ENCODE results near the gene SMYD5.
"Not testable (repeated sequence)": the region's sequence is repeated elsewhere in the genome, so short reads cannot be mapped to it uniquely, and the experiment has no call there.

SMYD5 gene

DNA sequence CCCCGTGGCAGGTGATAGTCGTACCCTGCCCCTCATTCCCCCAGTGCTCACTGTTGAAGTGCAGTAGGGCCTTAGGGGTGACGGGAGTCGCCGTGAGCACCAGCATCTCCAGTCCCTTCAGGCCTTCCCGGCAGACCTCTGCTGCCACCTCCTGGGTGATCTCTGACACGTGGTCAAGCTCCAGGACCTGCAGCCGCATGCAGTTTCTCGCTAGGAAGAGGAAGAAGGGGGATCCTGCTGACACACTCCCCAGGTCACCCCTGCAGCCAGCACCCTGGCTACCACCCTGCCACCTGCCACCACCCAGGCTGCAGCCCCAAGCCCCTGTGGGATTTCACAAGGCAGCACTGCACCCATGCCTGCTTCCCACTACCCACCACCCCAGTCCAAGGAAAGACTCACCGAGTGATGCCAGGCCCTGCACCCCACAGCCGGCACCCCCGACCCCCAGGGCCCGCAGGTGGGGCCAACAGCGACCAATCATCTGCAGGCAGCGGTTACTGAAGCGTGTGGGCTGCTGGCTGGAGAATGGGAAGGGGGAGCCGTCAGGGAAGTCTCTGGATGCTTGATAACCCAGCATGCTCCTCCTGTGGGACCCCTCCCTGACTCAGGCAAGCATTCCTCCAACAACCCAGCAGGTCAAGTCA, 46.4 kb downstream of the SMYD5 start:
- DNase-seq (ENCODE audit: low read depth): no peak

DNA sequence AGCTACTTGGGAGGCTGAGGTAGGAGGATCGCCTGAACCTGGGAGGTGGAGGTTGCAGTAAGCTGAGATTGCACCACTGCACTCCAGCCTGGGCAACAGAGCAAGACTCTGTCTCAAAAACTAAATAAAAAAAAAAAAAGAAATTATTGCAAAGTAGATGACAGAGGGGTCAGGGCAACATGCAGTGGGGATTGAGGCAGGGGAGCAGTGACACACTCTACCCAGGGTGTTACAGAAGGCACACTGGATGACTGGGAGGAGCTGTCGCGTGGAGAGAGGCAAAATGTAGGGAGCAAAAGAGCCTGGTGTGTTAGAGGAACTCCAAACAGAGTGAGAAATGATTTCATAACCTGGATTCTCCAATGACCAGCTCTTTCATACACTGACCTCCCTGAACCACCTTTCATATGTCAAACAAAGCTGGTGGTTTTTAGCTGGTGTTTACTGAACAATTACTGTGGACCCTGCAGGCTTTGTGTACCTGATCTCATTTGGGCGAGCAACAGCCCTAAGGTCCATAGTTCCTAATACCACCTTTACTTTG, 48.1 kb downstream of the SMYD5 start:
- no peak for DNase-seq (ENCODE audit: low read depth)

DNA sequence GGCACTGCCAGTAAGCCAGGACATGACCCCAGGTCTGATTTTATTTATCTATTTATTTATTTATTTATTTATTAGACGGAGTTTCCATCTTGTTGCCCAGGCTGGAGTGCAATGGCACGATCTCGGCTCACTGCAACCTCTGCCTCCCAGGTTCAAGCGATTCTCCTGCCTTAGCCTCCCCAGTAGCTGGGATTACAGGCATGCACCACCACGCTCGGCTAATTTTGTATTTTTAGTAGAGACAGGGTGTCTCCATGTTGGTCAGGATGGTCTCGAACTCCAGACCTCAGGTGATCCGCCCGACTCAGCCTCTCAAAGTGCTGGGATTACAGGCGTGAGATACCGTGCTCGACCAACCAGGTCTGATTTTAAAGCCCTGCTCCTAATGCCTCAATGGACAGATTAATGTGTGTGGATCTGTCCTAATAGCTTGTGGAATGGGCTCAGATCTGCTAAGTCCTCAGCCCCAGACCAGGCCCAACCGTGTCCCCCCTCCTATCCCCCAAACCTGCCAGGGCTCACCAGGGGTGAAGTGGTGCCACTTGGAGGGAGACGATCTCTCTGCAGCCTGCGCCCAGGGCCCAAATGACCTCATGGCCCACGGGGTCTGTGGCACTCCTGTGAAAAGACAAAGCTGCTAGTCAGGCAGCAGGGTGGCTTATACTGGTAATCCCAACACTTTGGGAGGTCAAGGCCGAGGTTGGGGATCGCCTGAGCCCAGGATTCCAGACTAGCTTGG, 48.8 kb downstream of the SMYD5 start:
- DNase-seq (ENCODE audit: low read depth): not testable (repeated sequence)

DNA sequence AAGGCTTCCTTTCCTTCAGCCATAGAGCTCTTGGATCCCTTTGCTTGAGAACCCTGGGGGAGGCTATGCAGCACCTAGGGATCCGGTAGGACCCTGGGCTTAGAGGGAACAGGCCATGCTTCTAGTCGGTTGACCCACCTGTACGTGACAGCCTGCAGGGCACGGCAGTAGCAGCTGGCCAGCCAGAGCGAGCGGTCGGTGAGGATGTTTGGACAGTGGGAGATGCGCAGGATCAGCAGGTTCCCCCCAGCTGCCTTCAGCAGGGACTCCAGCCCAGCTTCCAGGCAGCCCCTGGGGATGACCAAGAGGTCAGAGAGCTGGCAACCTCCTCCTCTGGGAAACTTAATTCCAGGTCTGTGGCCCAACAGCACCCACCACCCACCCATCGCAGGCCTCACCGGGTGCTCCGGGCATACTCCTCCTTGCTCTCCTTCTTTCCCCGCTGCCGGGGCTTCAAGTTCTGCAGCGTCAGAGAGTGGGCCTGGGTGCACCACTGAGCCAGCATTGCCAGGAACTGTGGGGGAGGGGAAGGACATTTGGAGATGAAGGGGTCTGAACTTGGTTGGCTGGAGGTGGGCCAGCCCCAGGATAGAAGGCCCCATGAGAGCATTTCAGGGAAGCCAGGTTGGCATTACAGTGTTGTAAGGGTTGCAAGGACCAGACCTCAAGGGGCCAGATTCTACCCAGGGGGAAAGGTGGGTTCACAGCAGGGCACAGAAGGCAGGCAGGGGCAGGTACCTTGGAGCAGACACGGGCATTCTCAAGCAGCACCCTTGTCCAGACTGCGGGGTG, 49.7 kb downstream of the SMYD5 start:
- DNase-seq (ENCODE audit: low read depth): no peak

DNA sequence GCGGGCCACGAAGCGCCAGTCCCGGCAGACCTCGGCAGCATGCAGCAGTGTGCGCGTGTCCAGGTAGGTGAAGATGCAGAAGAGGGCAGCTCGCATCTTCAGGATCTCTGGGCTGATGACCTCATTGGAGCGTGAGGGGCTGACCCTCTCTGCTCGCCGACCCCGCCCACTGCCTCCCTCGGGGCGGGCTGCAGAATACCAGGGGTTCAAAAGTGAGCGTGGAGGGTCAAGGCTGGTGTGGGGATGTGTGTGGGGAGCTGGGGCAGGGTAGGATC, 50.2 kb downstream of the SMYD5 start:
- DNase-seq (ENCODE audit: low read depth): no peak

DNA sequence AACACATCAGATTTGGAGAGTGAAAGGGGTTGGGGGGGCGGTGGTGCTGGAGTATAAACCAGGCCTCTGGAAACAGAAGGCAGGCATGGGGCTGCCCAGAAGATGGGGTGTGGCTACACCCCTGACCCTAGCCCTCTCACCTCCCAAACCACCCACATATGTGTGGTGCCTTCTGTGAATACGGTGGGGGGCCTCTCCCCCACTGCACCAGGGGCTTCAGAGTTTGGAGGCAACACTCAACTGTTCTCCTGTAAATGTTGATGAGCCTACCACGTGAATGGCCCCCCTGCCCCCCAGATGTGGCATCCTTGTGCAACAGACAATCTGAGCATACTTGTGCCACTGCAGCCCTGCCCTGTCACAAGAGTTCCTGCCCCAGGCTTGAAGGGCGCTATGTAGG, 50.7 kb downstream of the SMYD5 start:
- no peak for DNase-seq (ENCODE audit: low read depth)

DNA sequence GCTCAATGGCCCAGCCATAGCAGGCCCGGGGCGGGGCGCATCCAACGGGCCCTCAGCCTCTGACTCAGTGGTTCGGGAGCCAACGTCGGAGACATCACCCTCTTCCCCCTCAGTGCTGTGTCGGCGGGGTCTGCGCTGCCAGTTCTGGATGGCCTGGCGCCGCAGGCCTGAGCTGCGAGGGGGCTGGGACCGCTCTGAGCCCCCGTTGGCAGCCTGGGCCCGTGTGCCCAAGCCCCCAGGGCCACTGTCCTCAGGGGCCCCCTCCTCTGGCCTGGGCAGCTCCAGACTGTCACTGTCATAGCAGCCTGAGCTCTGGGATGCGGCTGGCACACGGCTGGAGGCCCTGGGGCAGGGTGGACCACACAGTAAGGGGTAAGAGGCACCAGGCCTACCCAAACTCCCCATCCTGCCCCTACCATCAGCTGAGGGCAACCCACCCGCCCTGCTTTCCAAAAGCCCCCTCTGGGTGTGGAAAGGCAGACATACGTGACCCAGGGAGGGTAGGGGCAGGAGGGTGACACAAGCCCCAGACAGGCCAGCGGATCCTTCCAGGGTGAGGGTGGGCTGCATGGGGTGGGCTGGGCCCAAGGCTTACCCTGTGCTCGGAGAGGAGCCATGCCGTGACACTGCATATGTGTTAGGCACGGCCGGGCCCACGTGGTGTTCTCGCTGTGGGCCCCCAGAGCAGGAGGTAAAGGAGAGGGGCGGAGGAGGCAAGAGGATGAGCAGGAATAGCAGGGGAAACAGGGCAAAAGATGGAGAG, 51.4 kb downstream of the SMYD5 start:
- DNase-seq (ENCODE audit: low read depth): no peak

DNA sequence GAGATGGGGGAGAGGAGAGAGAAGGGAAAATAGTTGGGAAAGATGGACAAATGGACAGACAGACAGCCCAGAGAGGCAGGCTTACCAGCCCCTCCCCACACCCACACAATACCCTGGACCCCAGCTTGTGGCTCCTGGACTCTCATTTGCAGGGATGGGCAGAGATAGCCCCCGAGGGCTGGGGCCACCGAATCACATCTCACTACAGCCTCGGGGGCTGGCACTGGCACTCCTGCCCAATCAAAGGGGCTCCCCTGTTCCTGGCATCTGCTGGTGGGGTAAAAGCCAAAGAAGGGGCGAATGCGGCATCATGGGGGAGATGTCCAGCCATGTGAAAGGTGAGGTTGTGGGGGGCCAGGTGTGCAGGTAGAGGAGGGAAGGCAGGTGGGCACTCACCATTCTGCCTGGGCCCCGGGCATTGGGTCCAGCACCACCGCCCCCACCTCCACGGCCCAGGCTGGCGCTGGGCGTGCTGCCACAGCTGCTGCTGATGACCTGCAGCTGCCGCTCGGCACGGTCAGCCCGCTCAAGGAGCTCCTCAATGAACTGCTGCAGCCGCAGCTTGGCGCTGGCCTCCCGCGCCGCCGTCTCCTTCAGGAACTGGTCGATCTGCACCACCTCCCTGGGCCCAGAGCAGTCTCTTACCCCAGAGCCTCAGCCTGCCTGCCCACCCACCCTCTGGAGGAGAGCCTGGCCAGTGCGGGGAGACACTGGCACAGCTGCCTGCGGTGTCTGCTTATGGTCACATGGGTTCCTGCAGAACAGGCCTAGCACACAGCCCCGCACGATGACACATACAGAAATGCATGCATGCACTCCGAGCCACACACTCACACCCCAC, 52.2 kb downstream of the SMYD5 start:
- DNase-seq (ENCODE audit: low read depth): no peak

DNA sequence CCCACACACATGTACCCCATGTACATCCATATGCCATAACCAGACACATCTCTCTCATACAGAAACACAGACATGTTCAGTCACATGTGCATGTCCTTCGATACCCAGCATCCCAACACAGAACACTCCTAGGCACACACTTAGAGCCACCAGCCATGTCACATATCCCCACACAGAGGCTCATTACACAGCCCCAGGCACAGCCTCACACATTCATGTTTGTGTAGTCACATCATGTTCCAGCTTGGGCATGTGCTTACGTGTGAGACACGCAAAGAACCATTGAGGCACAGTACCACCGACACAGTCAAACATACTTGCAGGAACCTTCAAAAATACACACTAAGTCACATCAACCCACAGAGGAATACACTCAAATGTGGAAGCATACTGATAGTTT, 53.0 kb downstream of the SMYD5 start:
- DNase-seq (ENCODE audit: low read depth): no peak

DNA sequence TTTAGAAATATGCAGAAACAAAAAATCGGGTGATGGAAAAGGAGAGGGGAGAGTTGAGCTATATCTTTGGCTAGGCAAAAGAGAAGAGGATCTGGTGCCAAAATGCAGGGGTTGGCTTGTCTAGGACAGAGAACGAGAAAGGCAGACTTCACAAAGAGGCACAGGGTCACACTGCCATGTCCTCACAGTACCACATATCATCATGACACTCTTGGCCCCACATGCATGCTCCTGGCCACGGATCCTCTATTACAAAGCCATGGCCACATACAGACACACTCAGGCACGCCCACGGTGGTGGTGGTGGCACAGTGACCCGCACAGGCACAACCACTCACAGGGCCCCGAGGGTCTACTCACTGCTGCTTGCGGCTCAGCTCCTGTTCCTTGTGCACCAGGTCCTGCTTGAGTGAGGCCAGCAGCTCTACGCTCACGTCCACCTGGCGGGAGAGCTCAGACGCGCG, 54.4 kb downstream of the SMYD5 start:
- no peak for DNase-seq (ENCODE audit: low read depth)

DNA sequence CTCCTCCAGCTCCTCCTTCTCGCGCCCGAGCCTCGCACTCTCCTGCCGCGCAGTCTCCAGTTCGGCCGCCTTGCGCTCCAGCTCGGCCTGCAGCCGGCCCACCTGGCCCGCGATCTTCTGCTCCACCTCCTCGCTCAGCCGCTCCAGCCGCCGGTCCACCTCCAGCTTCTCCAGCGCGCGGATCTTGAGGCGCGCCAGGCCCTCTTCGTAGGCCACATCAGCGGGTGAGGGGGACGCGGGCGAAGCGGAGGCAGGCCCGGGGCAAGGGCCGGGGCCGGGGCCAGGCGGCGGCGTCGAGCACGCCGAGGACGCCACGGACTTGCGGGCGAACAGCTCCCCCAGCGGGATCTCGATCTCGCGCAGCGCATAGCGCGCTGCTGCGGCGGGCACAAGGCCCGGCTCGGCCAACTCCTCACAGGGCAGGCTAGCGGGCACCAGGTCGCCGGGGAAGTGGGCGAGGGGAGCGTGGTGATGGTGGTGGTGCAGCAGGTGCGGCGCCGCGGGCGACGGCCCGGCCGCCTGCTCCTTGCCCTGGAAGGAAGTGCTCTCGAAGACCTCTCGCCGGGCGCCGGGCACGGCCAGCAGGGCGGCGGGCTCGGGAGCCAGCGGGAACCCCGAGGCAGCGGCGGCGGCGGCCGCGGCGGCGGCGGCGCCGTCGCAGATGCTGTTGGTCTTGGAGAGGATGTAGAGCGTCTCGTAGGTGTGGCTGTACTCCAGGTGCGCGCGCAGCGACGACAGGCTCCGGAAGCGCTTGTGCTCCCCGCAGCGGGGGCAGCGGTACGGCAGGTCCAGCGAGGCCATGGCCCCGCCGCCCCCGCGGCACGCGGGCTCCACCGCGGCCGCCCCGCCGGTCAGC, 55.0 kb downstream of the SMYD5 start:
- DNase-seq (ENCODE audit: low read depth): no peak

DNA sequence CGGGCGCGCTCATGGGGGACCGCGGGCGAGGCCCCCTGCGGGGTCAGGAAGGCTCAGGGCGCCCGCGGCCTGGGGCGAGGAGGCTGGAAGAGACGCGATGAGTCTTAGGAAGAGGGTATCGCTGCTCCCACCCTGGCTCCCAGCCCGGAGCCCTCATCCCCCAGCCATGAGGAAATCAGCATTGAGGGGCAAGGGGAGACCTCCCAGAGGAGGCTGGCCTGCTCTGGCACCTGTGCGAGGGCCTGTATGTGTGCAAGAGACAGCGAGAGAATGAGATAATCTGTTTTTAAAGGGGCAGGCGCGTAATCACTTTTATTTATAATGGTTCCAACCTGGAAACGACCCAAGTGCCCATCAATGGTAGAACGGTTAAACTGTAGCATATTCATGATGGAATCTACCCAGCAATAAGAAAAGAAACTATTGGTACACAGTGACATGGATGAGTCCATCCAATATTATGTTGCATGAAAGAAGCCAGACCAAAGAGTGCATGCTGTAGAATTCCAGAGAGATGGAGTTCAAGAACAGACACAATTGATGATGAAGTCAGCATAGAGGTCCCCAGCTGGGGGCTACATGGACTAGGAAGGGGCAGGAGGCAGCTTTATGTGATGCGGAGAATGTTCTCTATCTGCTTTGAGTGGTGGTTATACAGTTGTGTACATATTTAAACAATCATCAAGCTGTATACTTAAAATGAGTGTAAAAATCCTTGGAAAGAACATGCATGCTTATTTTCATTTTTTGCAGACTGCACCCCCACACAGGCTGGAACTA, 55.8 kb downstream of the SMYD5 start:
- DNase-seq (ENCODE audit: low read depth): no peak

DNA sequence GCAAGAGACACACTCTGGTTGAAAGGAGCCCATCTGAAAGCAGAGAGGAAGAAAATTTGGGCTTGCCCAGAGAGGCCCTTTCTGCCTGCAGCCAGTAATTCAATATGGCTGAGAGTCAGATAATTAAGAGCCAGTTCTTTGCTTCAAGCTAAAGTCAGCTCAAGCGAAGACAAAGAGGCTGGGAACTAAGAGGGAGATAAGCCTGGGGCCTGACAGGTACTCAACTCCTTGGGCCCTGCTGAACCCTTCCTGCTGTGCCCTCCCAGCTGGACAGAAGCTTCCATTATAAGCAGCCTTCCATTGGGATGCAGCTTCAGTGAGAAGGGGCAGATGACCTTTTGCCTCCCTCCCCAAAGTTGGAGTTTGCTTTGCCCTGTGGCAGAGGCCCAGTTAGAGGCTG, 58.2 kb downstream of the SMYD5 start:
- no peak for DNase-seq (ENCODE audit: low read depth)
